ENCODE measurements around the gene INTS11. TPM values are rescaled to one million over a fixed set of nuclear protein-coding genes. Genes with fewer than 3 reads are reported as not detected.

Gene INTS11
- total RNA-seq, 1 experiment from 2014 or later: 161 TPM

- H3K4me1 ChIP-seq (ENCODE audit: control insufficient read depth in 1 of 2, insufficient read depth in 2 of 2, low read length in 2 of 2): peaks cover 18 to 28% of the 10 kb centered on the region in 2 experiments
- ChIA-PET RAD21 (ENCODE audit: low non-redundant PET in 1 of 2, low total read pairs in 2 of 2, uncharacterized antibody in 2 of 2, unreplicated experiment in 2 of 2) (no interaction called here), POLR2A (no interaction called here), CTCF (no interaction called here)
- H3K27ac ChIP-seq (ENCODE audit: low read depth, low read length): peak overlapping the region; percentile 80; the same call in 1 of the 2 replicates
- DNase-seq (ENCODE audit: low read depth, low spot score) (no peak), ATAC-seq (no peak)
- peak overlapping the region; percentile 76 for H3K4me2 ChIP-seq (ENCODE audit: low read length)
- peaks cover 47% of the 10 kb centered on the region for H3K79me2 ChIP-seq (ENCODE audit: insufficient read depth, low read length)
- intact Hi-C loops (cut with micrococcal nuclease): no loop called here
- no peaks in the 10 kb centered on the region for H3K9me2 ChIP-seq (ENCODE audit: insufficient read depth)
- H3K27me3 ChIP-seq (ENCODE audit: insufficient read depth, low read length): no peaks in the 10 kb centered on the region
- peaks cover 1% of the 10 kb centered on the region; the same call in 1 of the 2 replicates for H4K20me1 ChIP-seq (ENCODE audit: insufficient read depth)
- no peaks in the 10 kb centered on the region for H3K9me3 ChIP-seq (ENCODE audit: control insufficient read depth in 1 of 2, insufficient read depth in 1 of 2, low read depth in 1 of 2, low read length in 2 of 2)
- TF ChIP-seq REST (IDR thresholded peaks at IDR 0.05; ENCODE audit: low read depth) (no peak), ELF1 (IDR thresholded peaks at IDR 0.05; ENCODE audit: borderline replicate concordance, low read depth) (no peak), ZNF274 (IDR thresholded peaks at IDR 0.05; ENCODE audit: low read depth, low read length) (no peak), ATF3 (IDR thresholded peaks at IDR 0.05) (no peak), POLR2AphosphoS5 (IDR thresholded peaks at IDR 0.05; ENCODE audit: low read depth, low read length) (no peak), SIN3A (IDR thresholded peaks at IDR 0.05; ENCODE audit: low read depth) (no peak), YY1 (IDR thresholded peaks at IDR 0.05; ENCODE audit: extremely low read depth, insufficient replicate concordance, low read depth, low read length) (no peak), CEBPB (IDR thresholded peaks at IDR 0.05; ENCODE audit: low read depth) (no peak), EGR1 (IDR thresholded peaks at IDR 0.05; ENCODE audit: low read depth) (no peak), POLR2A (IDR thresholded peaks at IDR 0.05; ENCODE audit: borderline replicate concordance, extremely low read depth, insufficient read depth, insufficient read length) (no peak), MAX (IDR thresholded peaks at IDR 0.05) (no peak), FOSL1 (IDR thresholded peaks at IDR 0.05; ENCODE audit: low read depth) (no peak), RAD21 (IDR thresholded peaks at IDR 0.05; ENCODE audit: low read depth) (no peak), CTCF (IDR thresholded peaks at IDR 0.05 in 2 of 3, conservative IDR thresholded peaks at IDR 0.05 in 1 of 3; ENCODE audit: borderline replicate concordance in 1 of 3, insufficient read depth in 1 of 3, low read depth in 2 of 3, low read length in 2 of 3) (no peak), EZH2 (IDR thresholded peaks at IDR 0.05) (no peak), TCF7L2 (IDR thresholded peaks at IDR 0.05; ENCODE audit: borderline replicate concordance, extremely low read depth, insufficient read depth, insufficient read length) (no peak), JUND (IDR thresholded peaks at IDR 0.05) (no peak), SP1 (IDR thresholded peaks at IDR 0.05; ENCODE audit: low read depth) (no peak), EZH2phosphoT487 (IDR thresholded peaks at IDR 0.05; ENCODE audit: borderline replicate concordance) (no peak)
- peaks cover 0 to 4% of the 10 kb centered on the region in 2 experiments; a peak in 2 of 4 replicates for H3K36me3 ChIP-seq (ENCODE audit: control insufficient read depth in 1 of 2, insufficient read depth in 2 of 2, low read length in 2 of 2)
- BruUV-seq (replicated peaks): TSS peak; percentile 45
- no peak overlapping the region for H2AFZ ChIP-seq (ENCODE audit: low read depth, low read length, poor library complexity, severe bottlenecking)
- H3K9ac ChIP-seq (ENCODE audit: low read length): peak overlapping the region; percentile 96
- peak overlapping the region; percentile 69 to 87 for H3K4me3 ChIP-seq (replicated peaks in 1 of 2; ENCODE audit: low read depth in 1 of 2, low read length in 2 of 2)
Observed at GRCh38 chr1:1326075-1326605, 1.7 kb upstream of the INTS11 start.

All from HCT116 (cell line).